Memory B cell (primary cell): ENCODE measurements around the gene FAM168B.

Experiments used
- ATAC-seq: fragments of 150-1000 bp; cut with Tn5 transposase; 2 replicates; pipeline ENCODE4 v1.10.0; 2021; ENCODE audit warnings: low read depth, mild to moderate bottlenecking, moderate library complexity
- DNase-seq, 2 donors: peaks; one replicate each; pipeline ENCODE4 v3.0.0; 2022; ENCODE audit warnings: low spot score in 2 of 2
- H3K27ac Mint-ChIP-seq: one replicate; pipeline ENCODE4 v1.8.0; 2022; ENCODE audit warnings: mild to moderate bottlenecking, moderate library complexity, mixed read lengths
- H3K27me3 Mint-ChIP-seq: one replicate; pipeline ENCODE4 v1.8.0; 2022; ENCODE audit warnings: mixed read lengths
- H3K36me3 Mint-ChIP-seq: one replicate; pipeline ENCODE4 v1.8.0; 2022; ENCODE audit warnings: mild to moderate bottlenecking, mixed read lengths
- H3K4me1 Mint-ChIP-seq: one replicate; pipeline ENCODE4 v1.8.0; 2022; ENCODE audit warnings: mixed read lengths
- H3K4me3 Mint-ChIP-seq: one replicate; pipeline ENCODE4 v1.8.0; 2022; ENCODE audit warnings: mild to moderate bottlenecking, moderate library complexity, mixed read lengths
- H3K9me3 Mint-ChIP-seq: one replicate; pipeline ENCODE4 v1.8.0; 2022; ENCODE audit warnings: mixed read lengths

The FAM168B gene, protein sequence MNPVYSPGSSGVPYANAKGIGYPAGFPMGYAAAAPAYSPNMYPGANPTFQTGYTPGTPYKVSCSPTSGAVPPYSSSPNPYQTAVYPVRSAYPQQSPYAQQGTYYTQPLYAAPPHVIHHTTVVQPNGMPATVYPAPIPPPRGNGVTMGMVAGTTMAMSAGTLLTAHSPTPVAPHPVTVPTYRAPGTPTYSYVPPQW

DNA sequence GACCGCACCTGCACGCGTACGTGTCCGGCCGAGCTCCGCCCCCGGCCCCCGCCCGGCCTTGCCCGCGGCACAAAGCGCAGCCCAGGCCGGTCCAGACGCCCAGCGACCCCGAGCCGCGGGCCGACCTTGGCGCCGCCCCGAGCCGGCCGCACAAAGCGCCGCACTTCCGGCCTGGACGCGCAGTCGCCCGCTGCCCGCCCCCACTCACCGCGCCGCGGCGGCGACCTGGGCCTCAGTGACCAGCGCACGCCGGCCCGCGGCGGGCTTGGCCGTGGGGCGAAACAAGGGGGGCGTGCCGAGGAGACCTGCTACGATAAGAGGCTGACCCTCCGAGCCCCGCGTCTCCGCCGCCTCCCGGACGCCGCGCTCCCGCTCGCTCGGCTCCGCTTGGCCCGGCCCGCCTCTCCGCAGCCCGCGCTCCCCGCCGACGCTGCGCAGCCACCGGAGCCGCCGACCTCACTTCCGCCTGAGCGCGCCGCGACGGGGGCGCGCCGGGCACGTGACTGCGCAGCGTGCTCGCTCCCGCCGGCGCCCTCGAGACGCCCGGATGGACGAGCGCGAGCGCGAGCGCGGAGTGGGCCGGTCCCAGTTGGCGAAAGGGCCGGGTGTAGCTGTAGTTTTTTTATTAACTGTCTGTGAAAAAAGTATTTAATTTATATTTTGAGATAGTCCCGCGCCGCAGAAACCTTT lies at the start of gene FAM168B:
FAM168B (minus strand) TSS at position 455 of the 690 bp plus-strand sequence. CDS start 10,814 bp downstream, outside the sequence.
- Mint-ChIP-seq H3K27ac (peak within 1 kb of the TSS; percentile 89), H3K4me3 (peak within 1 kb of the TSS; percentile 90), H3K36me3 (peaks cover 3% of the 10 kb centered on the region), H3K27me3 (no peaks in the 10 kb centered on the region), H3K9me3 (no peaks in the 10 kb centered on the region), H3K4me1 (peaks cover 10% of the 10 kb centered on the region)
- ATAC-seq (peak; percentile 83), DNase-seq (peak; percentile 86 to 91)

DNA sequence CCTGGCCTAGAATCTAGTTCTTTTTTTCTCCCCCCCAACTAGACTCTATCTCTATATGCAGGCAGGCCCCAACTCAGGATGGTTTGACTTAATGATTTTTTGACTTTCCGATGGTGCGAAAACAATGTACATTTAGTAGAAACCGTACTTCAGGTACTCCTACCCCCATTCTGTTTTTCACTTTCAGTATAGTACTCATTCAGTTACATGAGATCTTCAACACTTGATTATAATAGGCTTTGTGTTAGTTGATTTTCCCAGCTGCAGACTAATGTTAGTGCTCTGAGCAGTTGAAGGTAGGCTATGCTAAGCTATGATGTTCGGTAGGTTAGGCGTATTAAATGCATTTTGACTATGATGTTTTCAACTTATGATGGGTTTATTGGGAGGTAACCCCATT lies 49.6 kb upstream of the FAM168B start:
- Mint-ChIP-seq H3K4me1 (peaks cover 22% of the 10 kb centered on the region), H3K27me3 (no peaks in the 10 kb centered on the region), H3K36me3 (peaks cover 33% of the 10 kb centered on the region), H3K4me3 (no peak overlapping the region), H3K9me3 (no peaks in the 10 kb centered on the region), H3K27ac (no peak overlapping the region)
- DNase-seq (no peak), ATAC-seq (no peak)

GRCh38 chr2:131140581-131140980 lies 47.3 kb upstream of the FAM168B start:
- H3K36me3 Mint-ChIP-seq, result peaks cover 41% of the 10 kb centered on the region
- no peak for DNase-seq
- H3K27me3 Mint-ChIP-seq, result no peaks in the 10 kb centered on the region
- H3K4me3 Mint-ChIP-seq, result no peak overlapping the region
- no peaks in the 10 kb centered on the region for H3K9me3 Mint-ChIP-seq
- H3K27ac Mint-ChIP-seq, result peak overlapping the region; percentile 69
- peaks cover 25% of the 10 kb centered on the region for H3K4me1 Mint-ChIP-seq
- ATAC-seq, result no peak

GRCh38 chr2:131132729-131133128 lies 39.5 kb upstream of the FAM168B start:
- Mint-ChIP-seq H3K4me3 (no peak overlapping the region), H3K4me1 (peaks cover 2% of the 10 kb centered on the region), H3K36me3 (peaks cover 41% of the 10 kb centered on the region)

GRCh38 chr2:131130298-131130596 lies 37.0 kb upstream of the FAM168B start:
- H3K4me1 Mint-ChIP-seq, result no peaks in the 10 kb centered on the region
- ATAC-seq (no peak), DNase-seq (no peak)
- no peak overlapping the region for H3K27ac Mint-ChIP-seq
- no peaks in the 10 kb centered on the region for H3K27me3 Mint-ChIP-seq
- H3K9me3 Mint-ChIP-seq, result no peaks in the 10 kb centered on the region
- no peak overlapping the region for H3K4me3 Mint-ChIP-seq
- peaks cover 44% of the 10 kb centered on the region for H3K36me3 Mint-ChIP-seq

More at GRCh38 chr2:131132729-131133128, 39.5 kb upstream of the FAM168B start:
- no peak overlapping the region for H3K27ac Mint-ChIP-seq
- H3K27me3 Mint-ChIP-seq, result no peaks in the 10 kb centered on the region
- H3K9me3 Mint-ChIP-seq, result no peaks in the 10 kb centered on the region
- ATAC-seq, result no peak
- no peak for DNase-seq

- H3K27me3 Mint-ChIP-seq, result no peaks in the 10 kb centered on the region
- H3K9me3 Mint-ChIP-seq, result no peaks in the 10 kb centered on the region
- DNase-seq, result no peak
- peaks cover 42% of the 10 kb centered on the region for H3K36me3 Mint-ChIP-seq
- H3K27ac Mint-ChIP-seq, result no peak overlapping the region
- ATAC-seq, result no peak
- no peak overlapping the region for H3K4me3 Mint-ChIP-seq
- peaks cover 3% of the 10 kb centered on the region for H3K4me1 Mint-ChIP-seq
These were observed 34.7 kb upstream of the FAM168B start for GRCh38 chr2:131127981-131128380.

DNA sequence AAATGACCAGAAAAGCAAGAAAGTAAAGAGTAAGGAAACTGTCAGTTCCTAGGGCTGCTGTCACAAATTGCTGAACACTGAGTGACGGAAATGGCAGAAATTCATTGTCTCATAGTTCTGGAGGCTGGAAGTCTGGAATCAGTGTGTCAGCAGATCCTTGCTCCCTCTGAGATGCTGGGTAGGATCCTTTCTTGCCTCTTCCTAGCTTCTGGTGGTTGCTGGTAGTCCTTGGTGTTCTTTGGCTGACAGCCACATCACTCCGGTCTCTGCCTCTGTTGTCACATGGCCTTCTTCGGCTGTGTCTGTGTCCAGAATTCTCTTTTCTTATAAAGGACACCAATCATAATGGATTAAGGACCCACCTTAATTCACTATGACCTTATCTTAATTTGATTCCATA lies 33.8 kb upstream of the FAM168B start:
- no peaks in the 10 kb centered on the region for H3K27me3 Mint-ChIP-seq
- no peak overlapping the region for H3K4me3 Mint-ChIP-seq
- DNase-seq, result no peak
- H3K36me3 Mint-ChIP-seq, result peaks cover 44% of the 10 kb centered on the region
- no peak overlapping the region for H3K27ac Mint-ChIP-seq
- no peaks in the 10 kb centered on the region for H3K9me3 Mint-ChIP-seq
- ATAC-seq, result no peak
- H3K4me1 Mint-ChIP-seq, result peaks cover 5% of the 10 kb centered on the region

DNA sequence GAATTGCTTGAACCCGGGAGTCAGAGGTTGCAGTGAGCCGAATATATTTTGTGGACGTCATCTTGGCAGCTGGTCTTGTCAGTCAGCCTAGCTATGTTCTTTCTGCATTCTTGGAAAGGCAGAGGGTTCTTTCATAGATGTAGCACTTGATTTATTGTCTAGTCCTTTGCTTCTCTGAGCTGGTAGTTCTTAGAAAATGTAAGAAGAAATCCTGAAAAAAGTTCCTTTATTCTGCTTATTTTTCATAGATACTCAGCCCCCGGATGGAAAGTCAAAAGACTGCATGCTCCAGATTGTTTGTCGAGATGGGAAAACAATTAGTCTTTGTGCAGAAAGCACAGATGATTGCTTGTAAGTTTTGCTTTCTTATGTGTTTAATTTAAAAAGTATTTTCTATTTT lies 33.2 kb upstream of the FAM168B start:
- no peaks in the 10 kb centered on the region for H3K27me3 Mint-ChIP-seq
- no peak overlapping the region for H3K27ac Mint-ChIP-seq
- ATAC-seq (no peak), DNase-seq (no peak)
- H3K4me3 Mint-ChIP-seq, result no peak overlapping the region
- H3K4me1 Mint-ChIP-seq, result peaks cover 5% of the 10 kb centered on the region
- no peaks in the 10 kb centered on the region for H3K9me3 Mint-ChIP-seq
- peaks cover 43% of the 10 kb centered on the region for H3K36me3 Mint-ChIP-seq

DNA sequence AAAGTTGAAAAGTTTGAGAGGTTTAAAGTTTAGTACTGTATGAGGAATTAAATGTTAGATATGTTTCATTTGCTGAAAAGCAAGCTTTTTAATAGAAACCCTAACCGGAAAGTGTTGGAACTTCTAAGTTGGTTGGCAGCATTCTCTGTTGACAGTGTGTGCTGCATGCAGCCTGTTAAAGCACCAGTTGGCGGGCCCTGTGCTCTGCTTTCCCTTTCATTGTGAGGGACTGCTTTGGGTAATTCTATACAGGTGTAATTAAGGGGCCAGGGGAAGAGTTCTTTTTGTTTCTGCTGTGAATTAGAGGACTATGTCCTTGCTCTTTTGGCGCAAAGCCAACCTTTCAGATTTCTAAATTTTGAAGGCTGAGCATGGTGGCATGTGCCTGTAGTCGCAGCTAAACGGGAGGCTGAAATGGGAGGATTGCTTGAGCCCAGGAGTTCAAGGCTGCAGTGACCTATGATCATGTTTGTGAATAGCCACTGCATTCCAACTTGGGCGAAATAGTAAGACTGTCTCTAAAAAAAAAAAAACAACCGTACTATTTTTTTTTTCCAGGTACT lies 32.0 kb upstream of the FAM168B start:
- no peak overlapping the region for H3K4me3 Mint-ChIP-seq
- H3K4me1 Mint-ChIP-seq, result peaks cover 5% of the 10 kb centered on the region
- H3K36me3 Mint-ChIP-seq, result peaks cover 43% of the 10 kb centered on the region
- H3K9me3 Mint-ChIP-seq, result no peaks in the 10 kb centered on the region
- no peaks in the 10 kb centered on the region for H3K27me3 Mint-ChIP-seq
- ATAC-seq, result no peak
- no peak overlapping the region for H3K27ac Mint-ChIP-seq
- no peak for DNase-seq

DNA sequence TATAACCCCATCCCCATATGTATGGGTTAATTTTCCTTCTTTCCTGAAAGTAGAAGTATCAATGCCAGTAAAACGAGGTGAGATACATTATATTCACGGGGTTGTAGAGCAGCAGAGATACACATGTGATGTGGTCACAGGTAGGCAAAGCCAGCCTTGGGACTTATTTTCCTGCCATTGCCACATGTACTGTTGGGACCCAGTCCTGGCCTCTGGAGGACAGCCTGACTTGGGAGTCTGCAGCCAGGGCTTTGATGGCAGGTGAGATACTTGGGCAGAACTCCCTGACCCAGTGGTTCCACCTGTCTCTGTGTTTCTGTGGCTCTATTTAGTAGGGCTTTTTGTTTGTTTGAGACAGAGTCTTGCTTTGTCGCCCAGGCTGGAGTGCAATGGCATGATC lies 29.9 kb upstream of the FAM168B start:
- Mint-ChIP-seq H3K27ac (no peak overlapping the region), H3K4me3 (no peak overlapping the region), H3K27me3 (no peaks in the 10 kb centered on the region), H3K36me3 (peaks cover 27% of the 10 kb centered on the region), H3K9me3 (no peaks in the 10 kb centered on the region), H3K4me1 (peaks cover 11% of the 10 kb centered on the region)
- ATAC-seq (no peak), DNase-seq (no peak)

- no peak overlapping the region for H3K27ac Mint-ChIP-seq
- no peaks in the 10 kb centered on the region for H3K9me3 Mint-ChIP-seq
- no peaks in the 10 kb centered on the region for H3K27me3 Mint-ChIP-seq
- DNase-seq (no peak), ATAC-seq (no peak)
- H3K4me1 Mint-ChIP-seq, result peaks cover 11% of the 10 kb centered on the region
- no peak overlapping the region for H3K4me3 Mint-ChIP-seq
- peaks cover 22% of the 10 kb centered on the region for H3K36me3 Mint-ChIP-seq
These were observed 29.2 kb upstream of the FAM168B start for GRCh38 chr2:131122496-131122895.

DNA sequence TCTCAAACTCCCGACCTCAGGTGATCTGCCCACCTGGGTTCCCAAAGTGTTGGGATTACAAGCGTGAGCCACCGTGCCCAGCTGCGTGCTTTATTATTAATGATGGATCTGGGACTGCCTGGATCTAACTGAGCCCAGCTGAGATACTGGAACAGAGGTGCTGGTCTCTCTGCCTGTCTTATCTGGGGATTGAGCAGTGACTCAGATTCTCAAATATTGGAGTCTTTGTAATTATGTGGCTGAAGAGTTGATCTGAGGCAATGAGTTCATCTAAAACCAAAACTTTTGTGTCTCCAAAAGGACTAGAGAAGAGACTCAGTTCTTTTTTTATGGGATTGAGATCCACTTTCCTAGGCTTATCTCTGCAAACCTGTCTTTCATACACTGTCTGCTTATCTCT lies 28.2 kb upstream of the FAM168B start:
- H3K4me3 Mint-ChIP-seq, result no peak overlapping the region
- H3K27me3 Mint-ChIP-seq, result no peaks in the 10 kb centered on the region
- ATAC-seq, result no peak
- peaks cover 11% of the 10 kb centered on the region for H3K4me1 Mint-ChIP-seq
- H3K9me3 Mint-ChIP-seq, result no peaks in the 10 kb centered on the region
- no peak overlapping the region for H3K27ac Mint-ChIP-seq
- H3K36me3 Mint-ChIP-seq, result peaks cover 16% of the 10 kb centered on the region
- no peak for DNase-seq

GRCh38 chr2:131120815-131121317 lies 27.6 kb upstream of the FAM168B start:
- DNase-seq, result no peak
- Mint-ChIP-seq H3K27me3 (no peaks in the 10 kb centered on the region), H3K4me1 (peaks cover 11% of the 10 kb centered on the region), H3K36me3 (peaks cover 20% of the 10 kb centered on the region), H3K27ac (no peak overlapping the region), H3K9me3 (no peaks in the 10 kb centered on the region), H3K4me3 (no peak overlapping the region)
- ATAC-seq, result no peak

DNA sequence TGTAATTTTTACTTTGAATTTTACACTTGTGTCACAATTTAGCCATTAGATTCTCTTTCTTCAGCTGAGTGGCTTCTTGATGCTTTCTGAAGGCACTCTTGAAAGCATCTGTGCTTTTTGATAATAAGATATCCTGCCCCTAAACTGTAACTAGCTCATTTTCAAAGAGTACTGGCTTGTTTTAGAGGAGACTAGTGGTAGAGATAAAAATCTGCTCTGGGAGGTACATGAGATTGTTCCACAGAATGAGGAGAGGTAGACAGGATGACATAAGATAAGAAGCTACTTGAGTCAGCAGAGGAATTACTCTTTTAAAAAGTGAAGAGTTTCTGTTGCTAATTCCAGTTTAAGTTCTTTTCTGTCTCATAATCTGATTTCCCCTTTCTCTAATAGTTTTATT lies 22.5 kb upstream of the FAM168B start:
- Mint-ChIP-seq H3K4me1 (peaks cover 22% of the 10 kb centered on the region), H3K4me3 (no peak overlapping the region), H3K27me3 (no peaks in the 10 kb centered on the region), H3K36me3 (peaks cover 31% of the 10 kb centered on the region), H3K27ac (no peak overlapping the region), H3K9me3 (peaks cover 6% of the 10 kb centered on the region)
- DNase-seq, result no peak
- no peak for ATAC-seq
